Measurements from ENCODE around the gene KLHDC10. TPM values are rescaled to one million over a fixed set of nuclear protein-coding genes. Genes with fewer than 3 reads are reported as not detected.

Gene KLHDC10
- total RNA-seq, 1 donor from 2014 or later: 27.0 TPM

GRCh38 chr7:130086938-130087337 is 16.6 kb downstream of the KLHDC10 start:
- intact Hi-C loops (cut with micrococcal nuclease): no loop called here
- Histone ChIP-seq H3K36me3 (no peaks in the 10 kb centered on the region), H3K4me3 (no peak overlapping the region), H3K27ac (replicated peaks) (no peak overlapping the region), H3K27me3 (ENCODE audit: low read depth) (no peaks in the 10 kb centered on the region), H3K4me1 (peaks cover 16% of the 10 kb centered on the region), H3K9me3 (replicated peaks) (no peaks in the 10 kb centered on the region)
- no peak for DNase-seq
- TF ChIP-seq CTCF (IDR thresholded peaks at IDR 0.05; ENCODE audit: borderline replicate concordance): no peak

GRCh38 chr7:130087364-130087763 is 17.0 kb downstream of the KLHDC10 start:
- no peak for DNase-seq
- Histone ChIP-seq H3K27me3 (ENCODE audit: low read depth) (no peaks in the 10 kb centered on the region), H3K4me1 (peaks cover 21% of the 10 kb centered on the region), H3K27ac (replicated peaks) (no peak overlapping the region), H3K4me3 (no peak overlapping the region), H3K9me3 (replicated peaks) (no peaks in the 10 kb centered on the region), H3K36me3 (no peaks in the 10 kb centered on the region)
- intact Hi-C loops (cut with micrococcal nuclease): no loop called here
- no peak for TF ChIP-seq CTCF (IDR thresholded peaks at IDR 0.05; ENCODE audit: borderline replicate concordance)

GRCh38 chr7:130090745-130091532 is 20.6 kb downstream of the KLHDC10 start:
- peaks cover 26% of the 10 kb centered on the region for H3K4me1 ChIP-seq
- no peaks in the 10 kb centered on the region for H3K9me3 ChIP-seq (replicated peaks)
- intact Hi-C loops (cut with micrococcal nuclease): no loop called here
- no peak overlapping the region for H3K4me3 ChIP-seq
- no peaks in the 10 kb centered on the region for H3K36me3 ChIP-seq
- DNase-seq: no peak
- no peak overlapping the region for H3K27ac ChIP-seq (replicated peaks)
- no peak for TF ChIP-seq CTCF (IDR thresholded peaks at IDR 0.05; ENCODE audit: borderline replicate concordance)
- no peaks in the 10 kb centered on the region for H3K27me3 ChIP-seq (ENCODE audit: low read depth)

GRCh38 chr7:130091999-130092398 is 21.7 kb downstream of the KLHDC10 start:
- H3K9me3 ChIP-seq (replicated peaks): no peaks in the 10 kb centered on the region
- TF ChIP-seq CTCF (IDR thresholded peaks at IDR 0.05; ENCODE audit: borderline replicate concordance): no peak
- no peak overlapping the region for H3K27ac ChIP-seq (replicated peaks)
- intact Hi-C loops (cut with micrococcal nuclease): no loop called here
- H3K4me3 ChIP-seq: no peak overlapping the region
- no peaks in the 10 kb centered on the region for H3K36me3 ChIP-seq
- H3K27me3 ChIP-seq (ENCODE audit: low read depth): no peaks in the 10 kb centered on the region
- peaks cover 25% of the 10 kb centered on the region for H3K4me1 ChIP-seq
- DNase-seq: no peak

GRCh38 chr7:130092598-130092997 is 22.3 kb downstream of the KLHDC10 start:
- no peak for DNase-seq

More at GRCh38 chr7:130092598-130092997, 22.3 kb downstream of the KLHDC10 start:
- TF ChIP-seq CTCF (IDR thresholded peaks at IDR 0.05; ENCODE audit: borderline replicate concordance): no peak
- H3K27me3 ChIP-seq (ENCODE audit: low read depth): no peaks in the 10 kb centered on the region
- no peak overlapping the region for H3K27ac ChIP-seq (replicated peaks)
- intact Hi-C loops (cut with micrococcal nuclease): no loop called here
- H3K4me1 ChIP-seq: peaks cover 20% of the 10 kb centered on the region
- no peaks in the 10 kb centered on the region for H3K9me3 ChIP-seq (replicated peaks)
- no peaks in the 10 kb centered on the region for H3K36me3 ChIP-seq
- H3K4me3 ChIP-seq: no peak overlapping the region
